NCI-H2196 treated with DMSO at 0.1 percent for 48 hours (cell line): Measurements from ENCODE around the gene PRDM12.
"Not testable (repeated sequence)": the region's sequence is repeated elsewhere in the genome, so short reads cannot be mapped to it uniquely, and the experiment has no call there.

ENCODE experiments used
- DNase-seq: peaks from one replicate; lab custom pipeline; 2025; ENCODE audit not compliant: unreplicated experiment; lab: John Stamatoyannopoulos, UW

PRDM12 gene

GRCh38 chr9:130663977-130664250, 480 bp upstream of the PRDM12 start:
- no peak for DNase-seq

GRCh38 chr9:130665029-130665430, 636 bp downstream of the PRDM12 start:
- DNase-seq: no peak

- DNase-seq: no peak
These were observed 1.3 kb downstream of the PRDM12 start for GRCh38 chr9:130665431-130666392.

GRCh38 chr9:130666393-130667119, 2.2 kb downstream of the PRDM12 start:
- DNase-seq: no peak

GRCh38 chr9:130667120-130667435, 2.7 kb downstream of the PRDM12 start:
- DNase-seq: no peak

- no peak for DNase-seq
These were observed 3.8 kb downstream of the PRDM12 start for GRCh38 chr9:130668196-130668595.

GRCh38 chr9:130668659-130669058, 4.3 kb downstream of the PRDM12 start:
- no peak for DNase-seq

DNA sequence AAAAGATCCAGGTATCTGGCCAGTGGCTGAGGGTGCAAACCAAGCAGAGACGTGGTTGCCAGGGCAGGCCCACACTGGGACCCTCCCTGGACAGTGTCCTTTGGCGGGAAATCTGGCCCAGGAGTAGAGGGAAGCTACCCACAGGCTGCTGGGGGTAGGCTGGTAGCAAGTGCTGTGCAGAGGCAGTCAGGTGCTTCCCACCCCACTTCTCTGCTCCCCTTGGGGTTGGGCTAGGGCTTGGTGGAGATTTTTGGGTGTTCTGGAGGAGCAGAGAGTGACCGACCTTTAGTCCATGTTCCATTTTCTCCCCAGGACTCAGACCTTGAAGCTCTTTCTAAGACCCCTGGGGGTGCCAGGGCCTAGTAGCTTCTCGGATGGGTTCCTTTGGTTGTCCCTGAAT, 5.6 kb downstream of the PRDM12 start:
- no peak for DNase-seq

DNA sequence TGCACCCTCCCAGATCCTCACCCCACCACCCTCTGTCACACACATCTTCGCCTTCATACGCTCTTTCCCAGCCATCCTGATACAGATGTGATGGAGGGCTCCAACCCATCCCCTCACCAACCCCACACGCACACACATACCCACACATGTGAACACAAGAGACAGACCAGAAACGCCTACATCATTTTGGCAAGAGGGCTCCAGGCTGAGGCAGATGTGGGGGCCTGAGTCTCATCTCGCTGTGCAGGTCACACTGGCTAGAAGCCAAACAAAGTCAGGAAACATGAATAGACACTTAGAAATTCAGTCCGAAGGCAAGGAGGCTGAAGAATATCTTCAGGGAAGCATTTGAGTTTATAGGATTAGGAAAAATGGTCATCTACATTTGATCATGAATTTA, 6.2 kb downstream of the PRDM12 start:
- no peak for DNase-seq

GRCh38 chr9:130672466-130672865, 8.1 kb downstream of the PRDM12 start:
- no peak for DNase-seq

- no peak for DNase-seq
These were observed 8.7 kb downstream of the PRDM12 start for GRCh38 chr9:130672933-130673615.

- DNase-seq: no peak
These were observed 11.0 kb downstream of the PRDM12 start for GRCh38 chr9:130675396-130675795.

GRCh38 chr9:130677252-130677651, 12.9 kb downstream of the PRDM12 start:
- DNase-seq: no peak

GRCh38 chr9:130680836-130681768, 16.7 kb downstream of the PRDM12 start:
- peak; percentile 75 for DNase-seq

- DNase-seq: no peak
These were observed 17.5 kb downstream of the PRDM12 start for GRCh38 chr9:130681769-130682420.

DNA sequence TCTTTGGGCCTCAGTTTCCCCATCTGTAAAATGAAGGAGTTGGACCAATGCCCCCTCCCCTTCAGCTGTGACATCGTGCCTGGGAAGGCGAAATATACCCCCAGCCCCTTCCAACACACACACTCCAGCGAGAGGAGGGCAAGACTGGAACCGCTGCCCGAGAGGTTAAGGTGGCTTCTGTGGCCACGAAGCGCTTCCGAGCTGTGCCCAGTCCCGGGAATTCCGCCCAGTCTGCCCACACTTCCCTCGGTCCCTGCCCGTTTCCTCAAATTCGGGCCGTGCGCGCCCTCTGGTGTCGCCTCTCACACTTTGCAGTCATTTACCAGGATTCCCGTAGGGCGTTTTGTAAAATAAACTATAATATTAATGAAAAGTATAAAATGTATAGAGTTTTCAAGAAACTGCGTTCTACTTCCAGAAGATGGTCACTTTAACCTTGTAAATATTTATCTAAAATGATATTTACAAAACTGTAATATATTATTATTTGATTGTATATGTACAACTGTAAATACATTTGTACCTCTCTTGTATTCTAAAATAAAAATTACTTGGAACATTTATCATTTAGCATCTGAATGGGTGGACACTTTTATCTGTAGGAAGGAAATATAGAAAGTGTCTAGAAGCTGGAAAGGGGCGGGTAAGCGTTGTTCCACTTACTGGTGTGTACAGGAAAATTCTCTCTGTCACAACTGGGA, 18.2 kb downstream of the PRDM12 start:
- DNase-seq: peak; percentile 77

- no peak for DNase-seq
These were observed 20.7 kb downstream of the PRDM12 start for GRCh38 chr9:130685104-130685503.

- not testable (repeated sequence) for DNase-seq
These were observed 21.6 kb downstream of the PRDM12 start for GRCh38 chr9:130685945-130686344.

GRCh38 chr9:130687615-130688014, 23.2 kb downstream of the PRDM12 start:
- no peak for DNase-seq

DNA sequence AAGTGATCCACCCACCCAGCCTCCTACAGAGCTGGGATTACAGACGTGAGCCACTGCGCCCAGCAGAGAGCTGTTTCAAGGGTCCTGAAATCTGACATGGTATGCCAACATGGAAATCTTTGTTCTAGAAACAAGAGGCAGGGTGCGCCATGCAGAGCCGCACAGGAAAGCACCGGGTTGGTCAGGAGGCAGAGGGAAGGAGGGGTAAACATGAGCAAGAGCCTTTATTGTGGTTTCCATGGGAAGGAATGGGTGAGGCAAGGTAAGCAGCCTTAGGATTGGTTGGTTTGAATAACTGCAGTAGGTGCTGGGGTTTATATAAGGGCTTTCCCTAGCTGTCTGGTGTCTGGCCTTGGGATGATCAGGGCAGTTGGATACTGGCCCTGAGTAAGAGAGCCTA, 23.7 kb downstream of the PRDM12 start:
- no peak for DNase-seq
